Nephron (organoid): ENCODE results near the gene CTNNA3.
"Not testable (repeated sequence)": the region's sequence is repeated elsewhere in the genome, so short reads cannot be mapped to it uniquely, and the experiment has no call there.

Experiments used
- H3K27ac Mint-ChIP-seq, 3 experiments: 2 replicates each; pipeline ENCODE4 v1.8.0; 2020; ENCODE audit warnings: mixed read lengths in 3 of 3, mild to moderate bottlenecking in 2 of 3, moderate library complexity in 1 of 3
- H3K27me3 Mint-ChIP-seq: 2 replicates; pipeline ENCODE4 v1.8.0; 2021; ENCODE audit warnings: low read depth, mild to moderate bottlenecking, moderate library complexity, mixed read lengths
- H3K36me3 Mint-ChIP-seq: 2 replicates; pipeline ENCODE4 v1.8.0; 2020; ENCODE audit warnings: low read depth, mixed read lengths
- H3K4me1 Mint-ChIP-seq: 2 replicates; pipeline ENCODE4 v1.8.0; 2020; ENCODE audit warnings: mixed read lengths
- H3K4me3 Mint-ChIP-seq, 3 experiments: 2 replicates each; pipeline ENCODE4 v1.8.0; 2020; ENCODE audit warnings: mild to moderate bottlenecking in 3 of 3, mixed read lengths in 3 of 3, moderate library complexity in 2 of 3
- H3K9me3 Mint-ChIP-seq: 2 replicates; pipeline ENCODE4 v1.8.0; 2020; ENCODE audit warnings: mixed read lengths
- CTCF ChIP-seq, 3 experiments: fragments of 200-600 bp; sonication (generic); IDR thresholded peaks; one replicate each; pipeline ENCODE4 v1.5.0; 2021; ENCODE audit warnings: antibody characterized with exemption in 3 of 3; ENCODE audit not compliant: unreplicated experiment in 3 of 3

Gene CTNNA3

GRCh38 chr10:67438605-67439304 lies 257.2 kb downstream of the CTNNA3 start:
- Mint-ChIP-seq H3K9me3 (peaks cover 34% of the 10 kb centered on the region), H3K4me3 (no peak overlapping the region), H3K4me1 (no peaks in the 10 kb centered on the region), H3K27me3 (no peaks in the 10 kb centered on the region), H3K27ac (no peak overlapping the region), H3K36me3 (no peaks in the 10 kb centered on the region)
- TF ChIP-seq CTCF (IDR thresholded peaks at IDR 0.05; ENCODE audit: unreplicated experiment in 3 of 3), result no peak

GRCh38 chr10:67433276-67433675 lies 262.7 kb downstream of the CTNNA3 start:
- H3K4me3 Mint-ChIP-seq, result no peak overlapping the region
- H3K9me3 Mint-ChIP-seq, result peaks cover 11% of the 10 kb centered on the region
- H3K27me3 Mint-ChIP-seq, result no peaks in the 10 kb centered on the region
- no peak for TF ChIP-seq CTCF (IDR thresholded peaks at IDR 0.05; ENCODE audit: unreplicated experiment in 3 of 3)
- no peak overlapping the region for H3K27ac Mint-ChIP-seq
- H3K4me1 Mint-ChIP-seq, result no peaks in the 10 kb centered on the region
- no peaks in the 10 kb centered on the region for H3K36me3 Mint-ChIP-seq

- H3K4me3 Mint-ChIP-seq, result no peak overlapping the region
- H3K4me1 Mint-ChIP-seq, result no peaks in the 10 kb centered on the region
- no peak overlapping the region for H3K27ac Mint-ChIP-seq
- peaks cover 28% of the 10 kb centered on the region for H3K9me3 Mint-ChIP-seq
- TF ChIP-seq CTCF (IDR thresholded peaks at IDR 0.05; ENCODE audit: unreplicated experiment in 3 of 3), result no peak
- no peaks in the 10 kb centered on the region for H3K36me3 Mint-ChIP-seq
- H3K27me3 Mint-ChIP-seq, result peaks cover 3% of the 10 kb centered on the region
These were observed 293.4 kb downstream of the CTNNA3 start for GRCh38 chr10:67402620-67403019.

- peaks cover 33% of the 10 kb centered on the region for H3K9me3 Mint-ChIP-seq
- TF ChIP-seq CTCF (IDR thresholded peaks at IDR 0.05; ENCODE audit: unreplicated experiment in 3 of 3), result no peak
- no peak overlapping the region for H3K27ac Mint-ChIP-seq
- H3K27me3 Mint-ChIP-seq, result peaks cover 3% of the 10 kb centered on the region
- no peaks in the 10 kb centered on the region for H3K36me3 Mint-ChIP-seq
- no peaks in the 10 kb centered on the region for H3K4me1 Mint-ChIP-seq
- H3K4me3 Mint-ChIP-seq, result no peak overlapping the region
These were observed 294.3 kb downstream of the CTNNA3 start for GRCh38 chr10:67401711-67402110.

- H3K27ac Mint-ChIP-seq, result peak overlapping the region; percentile 52 to 81 (median 77)
- H3K9me3 Mint-ChIP-seq, H3K27me3 Mint-ChIP-seq, H3K36me3 Mint-ChIP-seq: not testable (repeated sequence)
- H3K4me1 Mint-ChIP-seq, result peaks cover 21% of the 10 kb centered on the region
- H3K4me3 Mint-ChIP-seq, result peak overlapping the region; percentile 88 to 93 (median 90)
These were observed 309.0 kb downstream of the CTNNA3 start for GRCh38 chr10:67386841-67387533.

GRCh38 chr10:67386260-67386659 lies 309.7 kb downstream of the CTNNA3 start:
- Mint-ChIP-seq H3K27me3 (peaks cover 3% of the 10 kb centered on the region), H3K9me3 (peaks cover 4% of the 10 kb centered on the region), H3K27ac (peak overlapping the region; percentile 8 to 81 (median 27)), H3K4me3 (peak overlapping the region; percentile 88 to 93 (median 90)), H3K36me3 (no peaks in the 10 kb centered on the region), H3K4me1 (peaks cover 21% of the 10 kb centered on the region)
- no peak for TF ChIP-seq CTCF (IDR thresholded peaks at IDR 0.05; ENCODE audit: unreplicated experiment in 3 of 3)
